ENCODE measurements around the gene DNAJB6. TPM values are rescaled to one million over a fixed set of nuclear protein-coding genes. Genes with fewer than 3 reads are reported as not detected.

Gene DNAJB6
- total and polyA plus RNA-seq, 2 of the 4 experiments (the other 2 are of a cell fraction), result 93.4 to 165 TPM

DNA sequence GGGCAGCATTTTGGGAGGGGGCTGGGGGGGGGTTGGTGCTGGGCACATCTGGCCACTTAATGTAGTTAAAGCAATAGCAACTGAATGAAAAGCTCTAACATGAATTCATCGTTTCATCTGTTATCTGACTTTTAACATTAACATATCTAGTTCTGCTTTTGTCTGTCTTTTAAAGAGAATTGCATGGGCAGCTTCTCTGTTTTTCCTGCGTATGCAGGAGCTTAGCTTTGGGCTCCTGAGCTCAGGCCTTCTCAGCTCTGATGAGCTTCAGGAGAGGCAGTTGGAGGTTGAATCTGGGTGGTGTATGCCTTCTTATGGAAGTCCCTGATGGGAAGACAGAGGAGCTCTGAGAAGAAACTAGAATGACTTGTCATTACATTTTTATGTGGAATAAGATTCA is 58.4 kb downstream of the DNAJB6 start:
- H3K56ac ChIP-seq (ENCODE audit: extremely low read depth, insufficient read depth, low read length), result no peak overlapping the region
- no peaks in the 10 kb centered on the region for H3K9me3 ChIP-seq (ENCODE audit: control insufficient read depth, insufficient read depth, low read length)
- H3K4me1 ChIP-seq (ENCODE audit: control insufficient read depth, insufficient read depth, low read length), result peaks cover 16% of the 10 kb centered on the region
- H2AK5ac ChIP-seq (ENCODE audit: low read depth, low read length), result no peak overlapping the region
- no peak overlapping the region for H4K91ac ChIP-seq (ENCODE audit: insufficient read depth, low read depth, low read length)
- H3K23ac ChIP-seq (ENCODE audit: low read depth, low read length), result no peak overlapping the region
- H2BK120ac ChIP-seq (ENCODE audit: low read depth, low read length), result no peak overlapping the region
- no peak overlapping the region for H4K8ac ChIP-seq (ENCODE audit: low read depth in 2 of 2, low read length in 2 of 2)
- H3K9me1 ChIP-seq (ENCODE audit: insufficient read depth, low read length), result peaks cover 44% of the 10 kb centered on the region
- no peak overlapping the region for H3K27ac ChIP-seq (ENCODE audit: insufficient read depth, low read length)
- H2BK20ac ChIP-seq (ENCODE audit: low read depth, low read length), result no peak overlapping the region
- H3K9ac ChIP-seq (ENCODE audit: low read depth, low read length), result no peak overlapping the region
- 80% methylated on average over 1 of the region's 2 CpGs; no CpG with 5 or more reads in 1 of the 2 experiments for WGBS, 2 experiments (ENCODE audit: extremely low coverage in 2 of 2, insufficient read length in 1 of 2)
- ChIA-PET CTCF (interaction anchor here (1.0 kb wide), 1 partner anchor 11 kb away, joined by 4 read pairs; no protein-coding TSS in a partner anchor), POLR2A (ENCODE audit: unreplicated experiment) (no interaction called here)
- intact Hi-C loops (cut with micrococcal nuclease), result no loop called here
- no TSS peak for BruUV-seq (replicated peaks)
- peaks cover 46 to 85% of the 10 kb centered on the region in 2 experiments for H3K79me1 ChIP-seq (ENCODE audit: low read depth in 1 of 2, low read length in 2 of 2)
- no peak overlapping the region for H3K4me2 ChIP-seq (ENCODE audit: low read depth, low read length)
- DNase-seq (no peak), ATAC-seq (ENCODE audit: low read depth) (no peak)
- in situ Hi-C loops (cut with MboI; ENCODE audit: low sequenced_read_pairs), result loop anchor here (25.0 kb wide), 1 partner anchor 433 kb away; no protein-coding TSS in a partner anchor
- TF ChIP-seq MXI1 (IDR thresholded peaks at IDR 0.05; ENCODE audit: borderline replicate concordance, low read depth, low read length), result no peak
- no peak for TF ChIP-seq RFX5 (IDR thresholded peaks at IDR 0.05; ENCODE audit: low read depth, low read length)
- TF ChIP-seq FOS (IDR thresholded peaks at IDR 0.05; ENCODE audit: low read depth, low read length), result no peak
- no peak for TF ChIP-seq POLR2A (IDR thresholded peaks at IDR 0.05; ENCODE audit: low read depth, low read length)
- no peak for TF ChIP-seq USF2 (IDR thresholded peaks at IDR 0.05; ENCODE audit: low read depth, low read length)
- TF ChIP-seq RCOR1 (IDR thresholded peaks at IDR 0.05; ENCODE audit: insufficient replicate concordance, low read length), result no peak
- no peak for TF ChIP-seq MAZ (IDR thresholded peaks at IDR 0.05; ENCODE audit: borderline replicate concordance, low read depth, low read length)
- TF ChIP-seq MAFK (IDR thresholded peaks at IDR 0.05; ENCODE audit: low read depth, low read length), result no peak
- TF ChIP-seq ELK1 (IDR thresholded peaks at IDR 0.05; ENCODE audit: borderline replicate concordance, low read depth, low read length), result no peak
- TF ChIP-seq SMC3 (IDR thresholded peaks at IDR 0.05; ENCODE audit: low read depth, low read length), result no peak
- no peak overlapping the region for H3K14ac ChIP-seq (replicated peaks; ENCODE audit: low read depth, low read length)
- H2AFZ ChIP-seq (replicated peaks; ENCODE audit: low read length, poor library complexity), result no peak overlapping the region
- no peak overlapping the region for H2AK9ac ChIP-seq (replicated peaks; ENCODE audit: low read depth, low read length, poor library complexity)
- dilution Hi-C loops (cut with HindIII; ENCODE audit: low sequenced_read_pairs, unreplicated experiment), result no loop called here
- H4K5ac ChIP-seq (ENCODE audit: low read depth, low read length), result no peak overlapping the region
- no peak overlapping the region for H3K18ac ChIP-seq (ENCODE audit: low read depth, low read length)
- H3K36me3 ChIP-seq (ENCODE audit: control insufficient read depth, insufficient read depth, low read length), result peaks cover 33% of the 10 kb centered on the region
- H2BK15ac ChIP-seq (ENCODE audit: low read depth, low read length), result no peak overlapping the region
- no peak overlapping the region for H3K4me3 ChIP-seq (ENCODE audit: insufficient read depth, low read depth, low read length)
- H4K20me1 ChIP-seq (ENCODE audit: insufficient read depth, low read length), result peaks cover 57% of the 10 kb centered on the region
- no peaks in the 10 kb centered on the region for H3K27me3 ChIP-seq (ENCODE audit: control insufficient read depth, insufficient read depth, low read length)
- H2BK5ac ChIP-seq (ENCODE audit: low read depth, low read length, poor library complexity, severe bottlenecking), result no peak overlapping the region
- H3K4ac ChIP-seq (ENCODE audit: low read depth, low read length), result no peak overlapping the region

Data from IMR-90 (cell line).